Measurements from ENCODE around the gene AADACL4. TPM values are rescaled to one million over a fixed set of nuclear protein-coding genes. Genes with fewer than 3 reads are reported as not detected.

AADACL4 gene
- total RNA-seq, 1 donor from 2014 or later, result not detected

DNA sequence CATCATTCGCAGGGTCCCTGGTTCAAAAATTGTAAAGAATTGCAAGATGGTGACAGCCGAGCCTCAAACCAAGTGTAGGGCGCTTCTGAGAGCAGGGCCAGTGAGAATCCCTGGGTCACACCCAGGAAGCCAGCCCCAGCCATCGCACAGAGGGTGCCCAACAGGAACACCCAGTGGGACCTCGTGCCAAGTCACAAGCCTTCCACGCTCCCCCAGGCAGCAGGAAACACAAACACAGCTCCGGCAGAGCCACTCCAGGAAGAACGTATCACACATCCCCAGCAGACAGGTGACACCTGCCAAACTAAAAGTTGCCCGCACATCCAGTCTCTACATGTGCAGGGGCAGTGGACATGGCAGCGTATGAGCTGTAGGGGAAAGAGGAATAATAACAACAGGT lies 46.1 kb upstream of the AADACL4 start:
- intact Hi-C loops (cut with DNase I), result no loop called here
- no peak overlapping the region for H3K27ac ChIP-seq
- H3K4me3 ChIP-seq, result no peak overlapping the region
- H3K36me3 ChIP-seq, result no peaks in the 10 kb centered on the region
- H3K9me3 ChIP-seq, result no peaks in the 10 kb centered on the region
- TF ChIP-seq, protein P1, sequence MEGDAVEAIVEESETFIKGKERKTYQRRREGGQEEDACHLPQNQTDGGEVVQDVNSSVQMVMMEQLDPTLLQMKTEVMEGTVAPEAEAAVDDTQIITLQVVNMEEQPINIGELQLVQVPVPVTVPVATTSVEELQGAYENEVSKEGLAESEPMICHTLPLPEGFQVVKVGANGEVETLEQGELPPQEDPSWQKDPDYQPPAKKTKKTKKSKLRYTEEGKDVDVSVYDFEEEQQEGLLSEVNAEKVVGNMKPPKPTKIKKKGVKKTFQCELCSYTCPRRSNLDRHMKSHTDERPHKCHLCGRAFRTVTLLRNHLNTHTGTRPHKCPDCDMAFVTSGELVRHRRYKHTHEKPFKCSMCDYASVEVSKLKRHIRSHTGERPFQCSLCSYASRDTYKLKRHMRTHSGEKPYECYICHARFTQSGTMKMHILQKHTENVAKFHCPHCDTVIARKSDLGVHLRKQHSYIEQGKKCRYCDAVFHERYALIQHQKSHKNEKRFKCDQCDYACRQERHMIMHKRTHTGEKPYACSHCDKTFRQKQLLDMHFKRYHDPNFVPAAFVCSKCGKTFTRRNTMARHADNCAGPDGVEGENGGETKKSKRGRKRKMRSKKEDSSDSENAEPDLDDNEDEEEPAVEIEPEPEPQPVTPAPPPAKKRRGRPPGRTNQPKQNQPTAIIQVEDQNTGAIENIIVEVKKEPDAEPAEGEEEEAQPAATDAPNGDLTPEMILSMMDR (IDR thresholded peaks at IDR 0.05), result no peak
- ATAC-seq, result peak; percentile 23
- H3K4me1 ChIP-seq, result peaks cover 93% of the 10 kb centered on the region
- H3K27me3 ChIP-seq, result no peaks in the 10 kb centered on the region
- peak; percentile 77 for DNase-seq

- H3K9me3 ChIP-seq, result no peaks in the 10 kb centered on the region
- intact Hi-C loops (cut with DNase I), result no loop called here
- no peak for ATAC-seq
Measured at GRCh38 chr1:12598974-12599373, 44.9 kb upstream of the AADACL4 start.

DNA sequence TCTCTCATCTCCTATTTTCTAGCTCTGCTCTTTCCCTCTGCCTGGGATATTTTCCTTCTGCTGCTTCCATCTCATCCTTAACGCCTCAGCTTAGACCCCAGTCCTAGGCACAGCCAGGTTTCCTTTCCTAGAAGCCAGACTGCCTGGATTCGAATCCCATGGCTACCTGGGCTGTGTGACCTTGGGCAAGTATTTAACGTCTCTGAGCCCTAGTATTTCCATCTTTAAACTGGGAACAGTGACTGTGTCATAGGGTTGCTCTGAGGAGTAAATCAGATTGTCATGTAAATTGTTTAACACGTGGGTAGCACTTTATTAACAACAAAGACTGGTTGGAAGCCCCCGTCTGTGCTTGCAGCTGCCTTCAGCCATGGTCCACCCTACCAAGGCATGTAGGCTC lies 44.2 kb upstream of the AADACL4 start:
- Histone ChIP-seq H3K27ac (no peak overlapping the region), H3K9me3 (no peaks in the 10 kb centered on the region), H3K27me3 (no peaks in the 10 kb centered on the region), H3K36me3 (no peaks in the 10 kb centered on the region), H3K4me1 (peaks cover 90% of the 10 kb centered on the region), H3K4me3 (no peak overlapping the region)
- intact Hi-C loops (cut with DNase I), result no loop called here
- DNase-seq, result no peak
- ATAC-seq, result no peak
- TF ChIP-seq, protein P1 (IDR thresholded peaks at IDR 0.05), result no peak

More at GRCh38 chr1:12598974-12599373, 44.9 kb upstream of the AADACL4 start:
- H3K4me3 ChIP-seq, result no peak overlapping the region
- TF ChIP-seq, protein P1 (IDR thresholded peaks at IDR 0.05), result no peak
- no peak for DNase-seq
- no peaks in the 10 kb centered on the region for H3K36me3 ChIP-seq
- H3K27ac ChIP-seq, result no peak overlapping the region
- H3K4me1 ChIP-seq, result peaks cover 92% of the 10 kb centered on the region
- H3K27me3 ChIP-seq, result no peaks in the 10 kb centered on the region

GRCh38 chr1:12600335-12600734 lies 43.5 kb upstream of the AADACL4 start:
- Histone ChIP-seq H3K4me1 (peaks cover 92% of the 10 kb centered on the region), H3K36me3 (no peaks in the 10 kb centered on the region), H3K4me3 (no peak overlapping the region), H3K27me3 (no peaks in the 10 kb centered on the region), H3K27ac (peak overlapping the region; percentile 13), H3K9me3 (no peaks in the 10 kb centered on the region)
- intact Hi-C loops (cut with DNase I), result no loop called here
- TF ChIP-seq, protein P1 (IDR thresholded peaks at IDR 0.05), result no peak
- no peak for DNase-seq
- no peak for ATAC-seq

DNA sequence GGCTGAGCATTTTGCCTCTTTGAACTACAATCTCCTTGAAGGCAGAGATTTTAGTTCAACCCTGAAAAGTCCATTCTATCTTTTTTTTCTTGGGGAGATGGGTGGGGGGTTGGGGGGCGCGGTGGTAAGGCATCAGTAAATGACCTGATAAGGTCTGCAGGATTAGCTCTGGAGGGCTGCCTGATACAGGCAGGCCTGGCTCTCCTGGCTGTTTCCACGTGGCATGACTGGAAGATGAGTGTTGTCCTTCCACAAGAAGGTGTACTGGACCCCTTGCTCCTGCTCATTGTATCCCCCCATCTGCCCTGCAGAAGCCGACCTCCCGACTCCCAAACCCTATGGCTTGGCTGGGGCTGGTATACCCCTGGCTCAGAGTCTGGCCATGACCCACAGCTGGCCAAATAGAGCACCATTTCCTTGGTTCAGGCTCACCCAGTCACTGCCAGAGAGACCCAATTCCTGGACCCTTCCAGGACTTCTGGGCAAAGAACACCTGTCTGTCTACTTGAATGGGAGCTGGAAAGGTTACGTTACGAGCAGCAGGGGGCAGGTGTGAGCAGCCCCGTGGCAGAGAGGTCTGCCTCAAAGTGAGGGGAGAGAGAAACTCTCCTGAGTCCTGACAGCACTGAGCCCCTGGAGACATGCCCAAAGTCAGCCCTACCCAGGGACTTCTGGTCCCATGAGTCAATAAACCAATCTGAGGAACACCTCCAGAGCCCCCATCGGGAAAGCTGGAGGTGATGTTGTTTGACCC lies 42.8 kb upstream of the AADACL4 start:
- intact Hi-C loops (cut with DNase I), result no loop called here
- H3K27ac ChIP-seq, result peak overlapping the region; percentile 13

More for the DNA sequence above, 42.8 kb upstream of the AADACL4 start:
- no peaks in the 10 kb centered on the region for H3K36me3 ChIP-seq
- TF ChIP-seq, protein P1 (IDR thresholded peaks at IDR 0.05), result peak; percentile 45
- no peaks in the 10 kb centered on the region for H3K9me3 ChIP-seq
- no peak overlapping the region for H3K4me3 ChIP-seq
- no peak for DNase-seq
- no peaks in the 10 kb centered on the region for H3K27me3 ChIP-seq
- peaks cover 87% of the 10 kb centered on the region for H3K4me1 ChIP-seq
- peak; percentile 37 for ATAC-seq
